Measurements from ENCODE around the gene RAB33A. TPM values are rescaled to one million over a fixed set of nuclear protein-coding genes. Genes with fewer than 3 reads are reported as not detected.

The RAB33A gene
- total RNA-seq, 1 experiment from 2014 or later = not detected

- Histone ChIP-seq H3K79me2 (ENCODE audit: insufficient read depth, low read length) (no peaks in the 10 kb centered on the region), H3K9ac (ENCODE audit: low read length) (no peak overlapping the region), H3K9me3 (ENCODE audit: control insufficient read depth in 1 of 2, insufficient read depth in 1 of 2, low read depth in 1 of 2, low read length in 2 of 2) (no peaks in the 10 kb centered on the region), H3K9me2 (ENCODE audit: insufficient read depth) (no peaks in the 10 kb centered on the region), H4K20me1 (ENCODE audit: insufficient read depth) (no peaks in the 10 kb centered on the region), H3K4me1 (ENCODE audit: control insufficient read depth in 1 of 2, insufficient read depth in 2 of 2, low read length in 2 of 2) (no peaks in the 10 kb centered on the region), H2AFZ (ENCODE audit: low read depth, low read length, poor library complexity, severe bottlenecking) (no peak overlapping the region), H3K4me3 (replicated peaks in 1 of 2; ENCODE audit: low read depth in 1 of 2, low read length in 2 of 2) (no peak overlapping the region), H3K27me3 (ENCODE audit: insufficient read depth, low read length) (no peaks in the 10 kb centered on the region), H3K4me2 (ENCODE audit: low read length) (no peak overlapping the region), H3K27ac (ENCODE audit: low read depth, low read length) (no peak overlapping the region), H3K36me3 (ENCODE audit: control insufficient read depth in 1 of 2, insufficient read depth in 2 of 2, low read length in 2 of 2) (no peaks in the 10 kb centered on the region)
- CTCF ChIA-PET = no interaction called here
- RAD21 ChIA-PET (ENCODE audit: low non-redundant PET in 1 of 2, low total read pairs in 2 of 2, uncharacterized antibody in 2 of 2, unreplicated experiment in 2 of 2) = no interaction called here
- no TSS peak for BruUV-seq (replicated peaks)
- POLR2A ChIA-PET = no interaction called here
- intact Hi-C loops (cut with micrococcal nuclease) = no loop called here
- ATAC-seq (no peak), DNase-seq (ENCODE audit: low read depth, low spot score) (no peak)
- no peak for TF ChIP-seq YY1 (IDR thresholded peaks at IDR 0.05; ENCODE audit: extremely low read depth, insufficient replicate concordance, low read depth, low read length)
- no peak for TF ChIP-seq TCF7L2 (IDR thresholded peaks at IDR 0.05; ENCODE audit: borderline replicate concordance, extremely low read depth, insufficient read depth, insufficient read length)
- no peak for TF ChIP-seq EGR1 (IDR thresholded peaks at IDR 0.05; ENCODE audit: low read depth)
- TF ChIP-seq RAD21 (IDR thresholded peaks at IDR 0.05; ENCODE audit: low read depth) = no peak
Observed at GRCh38 chrX:130184857-130185256, 13.1 kb downstream of the RAB33A start.

- no peaks in the 10 kb centered on the region for H3K4me1 ChIP-seq (ENCODE audit: control insufficient read depth in 1 of 2, insufficient read depth in 2 of 2, low read length in 2 of 2)
- H3K36me3 ChIP-seq (ENCODE audit: control insufficient read depth in 1 of 2, insufficient read depth in 2 of 2, low read length in 2 of 2) = no peaks in the 10 kb centered on the region
- no peak overlapping the region for H3K9ac ChIP-seq (ENCODE audit: low read length)
- ATAC-seq = no peak
- POLR2A ChIA-PET = no interaction called here
- H3K4me3 ChIP-seq (replicated peaks in 1 of 2; ENCODE audit: low read depth in 1 of 2, low read length in 2 of 2) = no peak overlapping the region
- H3K9me2 ChIP-seq (ENCODE audit: insufficient read depth) = no peaks in the 10 kb centered on the region
- no peaks in the 10 kb centered on the region for H3K9me3 ChIP-seq (ENCODE audit: control insufficient read depth in 1 of 2, insufficient read depth in 1 of 2, low read depth in 1 of 2, low read length in 2 of 2)
- RAD21 ChIA-PET (ENCODE audit: low non-redundant PET in 1 of 2, low total read pairs in 2 of 2, uncharacterized antibody in 2 of 2, unreplicated experiment in 2 of 2) = no interaction called here
- no peaks in the 10 kb centered on the region for H3K79me2 ChIP-seq (ENCODE audit: insufficient read depth, low read length)
- intact Hi-C loops (cut with micrococcal nuclease) = no loop called here
- H4K20me1 ChIP-seq (ENCODE audit: insufficient read depth) = no peaks in the 10 kb centered on the region
- no peak overlapping the region for H3K27ac ChIP-seq (ENCODE audit: low read depth, low read length)
- no peak overlapping the region for H2AFZ ChIP-seq (ENCODE audit: low read depth, low read length, poor library complexity, severe bottlenecking)
- H3K27me3 ChIP-seq (ENCODE audit: insufficient read depth, low read length) = no peaks in the 10 kb centered on the region
- H3K4me2 ChIP-seq (ENCODE audit: low read length) = no peak overlapping the region
- DNase-seq (ENCODE audit: low read depth, low spot score) = no peak
- TF ChIP-seq ZBTB33 (IDR thresholded peaks at IDR 0.05; ENCODE audit: extremely low read depth, insufficient replicate concordance, low read length) = no peak
- no peak for TF ChIP-seq CEBPB (IDR thresholded peaks at IDR 0.05; ENCODE audit: low read depth)
- no peak for TF ChIP-seq ZFX (IDR thresholded peaks at IDR 0.05)
- no peak for TF ChIP-seq YY1 (IDR thresholded peaks at IDR 0.05; ENCODE audit: extremely low read depth, insufficient replicate concordance, low read depth, low read length)
- TF ChIP-seq SIN3A (IDR thresholded peaks at IDR 0.05; ENCODE audit: low read depth) = no peak
- no peak for TF ChIP-seq EZH2 (IDR thresholded peaks at IDR 0.05)
- TF ChIP-seq FOSL1 (IDR thresholded peaks at IDR 0.05; ENCODE audit: low read depth) = no peak
- no peak for TF ChIP-seq TCF7L2 (IDR thresholded peaks at IDR 0.05; ENCODE audit: borderline replicate concordance, extremely low read depth, insufficient read depth, insufficient read length)
- no peak for TF ChIP-seq RAD21 (IDR thresholded peaks at IDR 0.05; ENCODE audit: low read depth)
- TF ChIP-seq SP1 (IDR thresholded peaks at IDR 0.05; ENCODE audit: low read depth) = no peak
- BruUV-seq (replicated peaks) = no TSS peak
- CTCF ChIA-PET = no interaction called here
Observed at GRCh38 chrX:130186651-130187050, 14.9 kb downstream of the RAB33A start.

Measured in HCT116 (cell line).